Stromal cell of bone marrow (primary cell): ENCODE data around the gene PPP1R12C.
A peak's percentile ranks its signal among the peaks of the same experiment; 100 is the strongest.
"Not testable (repeated sequence)": the region's sequence is repeated elsewhere in the genome, so short reads cannot be mapped to it uniquely, and the experiment has no call there.

Experiments
- DNase-seq: peaks from one replicate; pipeline ENCODE4 v3.0.0-alpha.2; 2012; ENCODE audit warnings: low read depth

Gene PPP1R12C

DNA sequence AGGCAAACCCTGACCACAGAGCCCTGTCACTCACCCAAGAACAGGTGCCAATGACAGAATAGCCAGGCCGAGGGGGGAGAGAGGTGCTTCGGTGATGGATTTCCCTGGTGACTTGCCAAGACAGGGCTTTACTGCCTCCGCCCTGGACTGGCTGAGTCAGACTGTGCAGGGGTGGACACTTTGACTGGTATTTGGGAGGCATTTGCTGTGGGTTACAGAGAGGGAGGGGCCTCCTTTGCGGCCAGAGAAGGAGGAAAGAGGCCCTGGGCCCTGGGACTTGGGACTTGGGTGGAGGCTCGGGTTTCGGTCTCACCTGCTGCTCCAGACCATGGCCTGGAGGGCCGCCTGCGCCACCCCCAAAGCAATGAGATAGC lies 46.3 kb downstream of the PPP1R12C start:
- DNase-seq: peak; percentile 43

- no peak for DNase-seq
Measured at GRCh38 chr19:55070466-55071128, 46.8 kb downstream of the PPP1R12C start.

DNA sequence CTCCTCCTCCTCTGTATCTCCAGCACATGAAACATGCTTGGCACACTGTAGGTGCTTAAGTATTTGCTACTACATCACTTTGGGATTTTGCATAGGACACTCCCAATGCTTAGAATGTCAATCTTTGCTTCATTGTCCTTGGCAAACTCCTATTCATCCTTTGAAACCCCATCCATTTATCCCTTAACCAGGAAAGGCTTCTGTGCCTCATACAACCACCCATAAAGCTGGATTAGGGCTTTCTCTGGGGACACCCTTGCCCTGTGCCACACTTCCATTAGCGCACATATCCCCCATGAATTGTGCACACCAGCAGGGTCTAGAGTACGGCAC lies 47.6 kb downstream of the PPP1R12C start:
- DNase-seq: no peak

GRCh38 chr19:55068950-55069864 lies 48.2 kb downstream of the PPP1R12C start:
- DNase-seq: no peak

GRCh38 chr19:55067869-55068268 lies 49.6 kb downstream of the PPP1R12C start:
- DNase-seq: no peak

DNA sequence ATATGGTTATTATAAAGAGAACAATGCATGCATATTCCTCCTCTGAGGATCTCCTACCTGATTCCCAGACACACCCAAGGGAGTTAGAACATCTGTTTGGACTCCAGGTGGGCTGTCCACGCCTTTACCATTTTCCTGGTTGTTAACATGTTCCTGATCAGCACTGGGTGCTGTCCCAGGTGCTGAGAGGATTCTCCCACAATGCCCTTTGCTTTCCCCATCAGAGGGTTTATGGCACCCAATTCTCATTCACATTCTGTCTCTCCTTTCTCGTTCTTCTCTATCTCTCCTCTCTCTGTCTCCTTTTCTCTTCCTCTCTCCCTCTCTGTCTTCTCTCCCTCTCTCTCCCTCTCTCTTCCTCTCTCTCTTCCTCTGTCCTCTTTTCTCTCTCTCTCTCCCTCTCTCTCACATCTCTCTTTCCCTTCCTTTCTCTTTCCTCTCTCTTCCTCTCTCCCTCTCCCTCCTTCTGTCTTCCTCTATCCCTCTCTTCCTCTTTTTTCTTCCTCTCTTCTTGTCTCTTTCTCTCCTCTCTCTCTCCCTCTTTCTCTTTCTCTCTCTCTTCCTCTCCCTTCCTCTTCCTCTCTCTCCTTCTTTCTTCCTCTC lies 51.2 kb downstream of the PPP1R12C start:
- no peak for DNase-seq

DNA sequence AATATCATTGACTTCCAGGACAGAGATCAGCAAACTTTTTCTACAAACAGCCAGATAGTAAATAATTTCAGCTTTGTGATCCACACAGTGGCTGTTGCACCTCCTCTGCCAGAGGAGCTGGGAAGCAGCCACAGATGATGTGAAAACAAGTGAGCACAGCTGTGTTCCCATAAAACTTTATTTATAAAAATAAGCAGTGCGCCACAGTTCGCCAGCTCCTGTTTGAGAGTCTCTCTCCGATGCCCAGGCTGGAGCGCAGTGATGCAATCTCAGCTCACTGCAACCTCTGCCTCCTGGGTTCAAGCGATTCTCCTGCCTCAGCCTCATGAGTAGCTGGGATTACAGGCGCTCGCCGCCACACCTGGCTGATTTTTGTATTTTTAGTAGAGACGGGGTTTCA lies 51.9 kb downstream of the PPP1R12C start:
- not testable (repeated sequence) for DNase-seq

GRCh38 chr19:55063492-55063843 lies 54.0 kb downstream of the PPP1R12C start:
- DNase-seq: no peak

GRCh38 chr19:55062735-55063491 lies 54.5 kb downstream of the PPP1R12C start, which contains the start of gene RDH13:
TSS of gene RDH13 (minus strand) at chr19:55063148. CDS start at chr19:55063032, 116 bp downstream.
- peak; percentile 85 for DNase-seq

DNA sequence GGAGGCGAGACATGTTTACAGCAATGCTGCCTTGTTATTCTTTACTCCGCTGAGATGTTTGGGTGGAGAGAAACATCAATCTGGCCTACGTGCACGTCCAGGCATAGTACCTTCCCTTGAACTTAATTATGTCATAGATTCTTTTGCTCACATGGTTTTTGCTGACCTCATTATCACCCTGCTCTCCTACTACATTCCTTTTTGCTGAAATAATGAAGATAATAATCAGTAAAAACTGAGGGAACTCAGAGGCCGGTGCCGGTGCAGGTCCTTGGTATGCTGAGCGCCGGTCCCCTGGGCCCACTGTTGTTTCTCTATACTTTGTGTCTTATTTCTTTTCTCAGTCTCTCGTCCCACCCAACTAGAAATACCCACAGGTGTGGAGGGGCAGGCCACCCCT lies 57.1 kb downstream of the PPP1R12C start:
- not testable (repeated sequence) for DNase-seq

- DNase-seq: no peak
Measured at GRCh38 chr19:55058781-55059610, 58.4 kb downstream of the PPP1R12C start.

- no peak for DNase-seq
Measured at GRCh38 chr19:55056827-55057226, 60.6 kb downstream of the PPP1R12C start.

DNA sequence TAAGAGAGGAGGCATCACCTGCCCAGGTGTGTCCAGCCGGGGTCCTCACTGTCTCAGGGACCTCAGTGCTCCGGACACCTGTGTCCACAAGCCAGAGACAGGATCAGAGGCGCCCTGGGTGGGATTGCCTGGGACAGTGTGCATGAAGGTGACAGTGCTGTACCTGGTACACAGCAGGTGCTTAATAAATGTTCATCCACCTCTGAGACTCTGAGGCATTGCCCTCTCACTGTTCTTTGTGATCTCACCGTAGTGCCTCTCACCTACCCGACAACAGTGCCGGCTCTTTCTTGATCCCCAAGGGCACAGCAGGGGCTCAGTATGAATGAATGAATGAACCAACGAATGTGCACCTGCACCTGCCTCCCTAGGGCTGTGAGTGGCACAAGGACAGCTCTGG lies 63.7 kb downstream of the PPP1R12C start:
- DNase-seq: no peak

DNA sequence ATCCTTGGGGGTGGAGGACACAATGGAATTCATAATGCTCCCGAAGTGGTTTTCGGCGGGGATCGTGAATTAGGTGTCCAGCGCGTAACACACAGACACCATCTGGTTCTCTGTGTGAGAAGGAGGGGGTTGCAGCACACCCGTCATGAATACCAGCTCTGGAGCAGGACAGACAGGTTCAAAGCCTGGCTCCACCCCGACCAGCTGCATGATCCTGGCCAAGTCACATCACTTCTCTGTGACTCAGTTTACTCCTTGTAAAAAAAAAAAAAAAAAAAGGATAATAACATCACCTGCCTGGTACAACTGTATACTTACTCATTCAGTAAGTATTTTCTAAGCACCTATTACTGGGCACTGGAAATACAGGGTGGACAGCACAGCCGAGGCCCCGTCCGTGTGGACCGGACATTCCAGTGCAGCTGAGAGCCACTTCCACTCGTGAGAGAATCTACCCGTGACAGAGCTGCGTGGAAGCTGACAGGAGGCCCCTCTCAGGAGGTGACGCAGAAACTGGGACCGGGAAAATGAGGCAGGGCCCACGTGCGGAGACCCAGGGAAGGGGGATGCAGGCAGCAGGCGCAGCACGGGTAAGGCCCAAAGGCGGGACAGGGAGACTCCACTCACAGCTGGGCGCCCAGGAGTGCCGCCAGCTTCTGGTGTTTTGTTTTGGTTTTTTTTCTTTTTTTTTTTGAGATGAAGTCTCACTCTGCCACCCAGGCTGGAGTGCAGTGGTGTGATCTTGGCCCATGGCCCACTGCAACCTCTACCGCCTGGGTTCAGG lies 66.5 kb downstream of the PPP1R12C start:
- DNase-seq: no peak

GRCh38 chr19:55048446-55048845 lies 69.0 kb downstream of the PPP1R12C start:
- no peak for DNase-seq

DNA sequence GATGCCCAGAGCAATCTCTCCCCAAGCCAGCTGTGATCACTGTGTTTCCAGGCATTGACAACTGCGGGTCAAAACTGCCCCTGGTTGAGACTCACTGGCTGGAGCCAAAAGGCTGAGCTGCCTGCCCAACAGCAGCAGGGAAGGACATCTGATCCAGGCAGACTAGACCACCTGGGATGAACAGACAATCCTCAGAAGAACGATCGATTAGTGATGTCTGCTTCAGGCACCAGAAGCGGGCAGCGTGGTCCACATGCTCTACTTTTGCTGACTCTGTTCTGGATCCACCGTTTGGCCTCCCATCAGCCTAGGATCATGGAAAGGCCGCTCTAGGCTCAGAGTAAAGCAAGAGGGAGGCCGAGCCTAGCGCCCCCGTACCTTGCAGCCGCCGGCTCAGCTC lies 69.5 kb downstream of the PPP1R12C start:
- no peak for DNase-seq

- no peak for DNase-seq
Measured at GRCh38 chr19:55046975-55047622, 70.3 kb downstream of the PPP1R12C start.

GRCh38 chr19:55044771-55045716 lies 72.4 kb downstream of the PPP1R12C start:
- DNase-seq: no peak

DNA sequence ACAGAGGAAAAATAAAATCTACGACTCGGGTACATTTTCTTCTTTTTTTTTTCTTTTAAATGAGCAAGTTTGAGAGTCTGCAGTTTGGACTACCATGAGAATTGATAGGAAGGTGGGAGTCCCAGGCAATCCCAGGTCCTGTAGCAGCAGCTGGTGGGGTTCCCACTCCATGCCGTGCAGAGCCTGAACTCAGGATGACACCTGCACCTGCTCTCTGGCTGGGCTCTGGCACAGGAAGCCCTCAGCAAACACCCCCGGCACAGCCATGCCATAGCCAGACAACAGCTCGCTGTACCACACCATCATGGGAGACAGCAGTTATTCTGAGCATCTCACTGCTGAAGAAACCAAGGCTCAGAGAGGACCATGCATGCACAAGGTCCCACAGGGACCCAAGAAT lies 73.2 kb downstream of the PPP1R12C start:
- DNase-seq: no peak
